ENCODE measurements around the gene PAPSS2.
"Not testable (repeated sequence)": the region's sequence is repeated elsewhere in the genome, so short reads cannot be mapped to it uniquely, and the experiment has no call there.

Gene PAPSS2

GRCh38 chr10:87619705-87620104, 40.0 kb upstream of the PAPSS2 start:
- no peak overlapping the region for H3K4me3 ChIP-seq (ENCODE audit: low read depth, low read length)
- no peak for DNase-seq (ENCODE audit: low read depth)
- TF ChIP-seq, protein P1, sequence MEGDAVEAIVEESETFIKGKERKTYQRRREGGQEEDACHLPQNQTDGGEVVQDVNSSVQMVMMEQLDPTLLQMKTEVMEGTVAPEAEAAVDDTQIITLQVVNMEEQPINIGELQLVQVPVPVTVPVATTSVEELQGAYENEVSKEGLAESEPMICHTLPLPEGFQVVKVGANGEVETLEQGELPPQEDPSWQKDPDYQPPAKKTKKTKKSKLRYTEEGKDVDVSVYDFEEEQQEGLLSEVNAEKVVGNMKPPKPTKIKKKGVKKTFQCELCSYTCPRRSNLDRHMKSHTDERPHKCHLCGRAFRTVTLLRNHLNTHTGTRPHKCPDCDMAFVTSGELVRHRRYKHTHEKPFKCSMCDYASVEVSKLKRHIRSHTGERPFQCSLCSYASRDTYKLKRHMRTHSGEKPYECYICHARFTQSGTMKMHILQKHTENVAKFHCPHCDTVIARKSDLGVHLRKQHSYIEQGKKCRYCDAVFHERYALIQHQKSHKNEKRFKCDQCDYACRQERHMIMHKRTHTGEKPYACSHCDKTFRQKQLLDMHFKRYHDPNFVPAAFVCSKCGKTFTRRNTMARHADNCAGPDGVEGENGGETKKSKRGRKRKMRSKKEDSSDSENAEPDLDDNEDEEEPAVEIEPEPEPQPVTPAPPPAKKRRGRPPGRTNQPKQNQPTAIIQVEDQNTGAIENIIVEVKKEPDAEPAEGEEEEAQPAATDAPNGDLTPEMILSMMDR (IDR thresholded peaks at IDR 0.05; ENCODE audit: control insufficient read depth, extremely low read depth, insufficient read depth), result no peak

DNA sequence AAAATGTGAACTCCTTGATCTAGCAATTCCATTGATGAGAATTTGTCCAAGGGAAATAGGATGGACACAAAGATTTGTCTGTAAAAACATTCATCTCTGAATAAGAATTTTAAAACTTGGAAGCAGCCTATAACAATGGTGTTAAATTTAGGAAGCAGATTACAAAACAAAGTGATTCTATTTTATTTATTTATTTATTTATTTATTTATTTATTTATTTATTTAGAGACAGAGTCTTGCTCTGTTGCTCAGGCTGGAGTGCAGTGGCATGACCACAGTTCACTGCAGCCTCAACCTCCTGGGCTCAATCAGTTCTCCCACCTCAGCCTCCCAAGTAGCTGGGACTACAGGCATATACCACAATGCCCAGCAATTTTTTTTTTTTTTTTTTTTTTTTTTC, 38.2 kb upstream of the PAPSS2 start:
- H3K4me3 ChIP-seq (ENCODE audit: low read depth, low read length); DNase-seq (ENCODE audit: low read depth): not testable (repeated sequence)

DNA sequence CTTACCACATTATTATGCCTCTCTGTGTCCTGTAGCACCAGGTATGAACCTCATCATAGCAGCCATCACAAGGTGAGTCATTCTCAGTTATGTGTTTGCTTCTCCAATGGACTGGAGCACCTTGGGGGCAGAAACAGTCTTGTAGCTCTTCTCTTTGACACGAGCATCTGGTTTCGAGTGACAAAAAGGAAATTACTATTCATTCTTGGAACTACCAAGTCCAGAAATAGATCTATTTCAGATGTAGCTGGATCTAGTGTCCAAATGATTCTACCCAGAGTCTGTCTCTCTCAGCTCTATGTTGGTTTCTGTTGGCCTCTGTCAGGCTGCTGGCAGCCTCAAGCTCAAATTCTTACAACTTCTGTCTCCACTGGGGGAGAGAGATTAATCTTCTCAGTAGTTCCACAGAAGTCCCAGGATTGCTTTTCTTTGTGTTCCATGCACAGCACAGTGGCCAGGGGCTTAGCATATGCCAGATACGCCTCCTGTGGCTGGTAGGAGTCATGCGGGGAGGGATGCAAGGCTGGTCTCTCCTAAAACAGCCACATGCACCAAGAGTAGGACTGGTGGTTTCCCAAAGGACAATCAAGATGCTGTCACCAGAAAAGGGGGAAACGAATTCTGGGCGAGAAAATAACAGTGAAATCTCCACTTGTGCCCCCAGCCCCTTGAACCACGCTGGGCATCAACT, 37.2 kb upstream of the PAPSS2 start:
- no peak overlapping the region for H3K4me3 ChIP-seq (ENCODE audit: low read depth, low read length)
- no peak for DNase-seq (ENCODE audit: low read depth)
- TF ChIP-seq, protein P1 (IDR thresholded peaks at IDR 0.05; ENCODE audit: control insufficient read depth, extremely low read depth, insufficient read depth), result no peak

DNA sequence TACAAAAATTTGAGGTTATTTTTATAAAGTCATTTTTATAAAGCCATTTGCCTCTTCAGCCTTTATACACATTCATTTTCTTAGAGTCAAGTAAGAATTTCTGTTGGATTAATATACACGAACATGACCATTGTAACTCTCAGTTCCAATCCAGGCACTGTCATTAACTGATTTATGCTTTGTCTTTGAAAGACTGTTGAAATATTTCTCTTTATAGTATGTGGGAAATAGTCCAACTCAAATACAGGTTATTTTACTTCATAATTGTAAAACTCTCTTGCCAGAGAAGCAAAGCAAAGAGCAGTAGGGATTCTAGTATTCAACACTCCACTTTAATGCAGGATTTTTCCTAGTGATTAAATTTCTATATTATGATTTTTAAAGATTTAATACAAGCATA, 36.5 kb upstream of the PAPSS2 start:
- TF ChIP-seq, protein P1 (IDR thresholded peaks at IDR 0.05; ENCODE audit: control insufficient read depth, extremely low read depth, insufficient read depth), result no peak
- no peak overlapping the region for H3K4me3 ChIP-seq (ENCODE audit: low read depth, low read length)
- DNase-seq (ENCODE audit: low read depth), result peak; percentile 54

- TF ChIP-seq, protein P1 (IDR thresholded peaks at IDR 0.05; ENCODE audit: control insufficient read depth, extremely low read depth, insufficient read depth), result no peak
- H3K4me3 ChIP-seq (ENCODE audit: low read depth, low read length), result no peak overlapping the region
Observed at GRCh38 chr10:87625661-87626060, 34.0 kb upstream of the PAPSS2 start.

DNA sequence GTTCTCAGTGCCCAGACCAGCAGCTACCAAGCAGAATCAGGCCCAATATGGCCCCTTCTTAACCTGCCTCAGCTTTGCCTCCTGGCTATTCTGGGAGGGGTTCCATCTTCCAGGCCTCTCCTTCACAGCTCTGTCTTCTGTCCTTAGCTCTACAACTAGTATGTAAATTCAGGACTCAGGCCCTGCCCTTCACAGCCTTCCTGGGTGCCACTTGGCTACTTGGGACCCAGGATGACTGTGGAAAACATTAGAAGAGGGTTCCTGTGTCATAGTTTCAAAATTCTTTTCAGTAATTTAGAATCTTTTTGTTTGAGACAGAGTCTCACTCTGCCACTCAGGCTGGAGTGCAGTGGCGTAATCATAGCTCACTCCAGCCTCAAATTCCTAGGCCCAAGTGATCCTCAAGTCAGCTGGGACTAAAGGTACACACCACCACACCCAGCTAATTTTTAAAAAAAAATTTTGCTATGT, 33.2 kb upstream of the PAPSS2 start:
- no peak overlapping the region for H3K4me3 ChIP-seq (ENCODE audit: low read depth, low read length)
- no peak for DNase-seq (ENCODE audit: low read depth)
- TF ChIP-seq, protein P1 (IDR thresholded peaks at IDR 0.05; ENCODE audit: control insufficient read depth, extremely low read depth, insufficient read depth), result no peak

More at GRCh38 chr10:87625661-87626060, 34.0 kb upstream of the PAPSS2 start:
- DNase-seq (ENCODE audit: low read depth), result no peak

DNA sequence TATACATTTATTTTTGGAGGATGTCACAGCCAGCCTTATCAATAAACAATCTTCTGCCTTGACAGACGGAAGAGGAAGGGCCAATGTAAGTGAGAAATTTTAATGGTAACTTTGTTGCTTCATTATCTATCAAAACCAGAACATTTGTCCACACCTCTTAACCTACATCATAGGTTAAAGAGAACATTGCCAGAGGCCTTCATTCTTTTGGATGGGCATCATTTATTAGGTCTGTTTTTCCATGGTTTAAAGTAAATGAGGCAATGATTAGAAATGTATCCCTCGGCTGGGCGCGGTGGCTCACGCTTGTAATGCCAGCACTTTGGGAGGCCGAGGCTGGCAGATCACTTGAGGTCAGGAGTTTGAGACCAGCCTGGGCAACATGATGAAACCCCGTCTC, 29.5 kb upstream of the PAPSS2 start:
- TF ChIP-seq, protein P1 (IDR thresholded peaks at IDR 0.05; ENCODE audit: control insufficient read depth, extremely low read depth, insufficient read depth), result no peak
- H3K4me3 ChIP-seq (ENCODE audit: low read depth, low read length), result no peak overlapping the region
- no peak for DNase-seq (ENCODE audit: low read depth)

Measured in LNCaP clone FGC (cell line).